GM18909 (cell line): Measurements from ENCODE around the gene AKNAD1.
"Not testable (repeated sequence)": the region's sequence is repeated elsewhere in the genome, so short reads cannot be mapped to it uniquely, and the experiment has no call there.

Experiments used
- ATAC-seq: cut with Tn5 transposase; IDR thresholded peaks from one replicate; pipeline ENCODE4 v1.9.1; 2021; ENCODE audit warnings: mild to moderate bottlenecking; ENCODE audit not compliant: unreplicated experiment, poor library complexity

Gene AKNAD1, protein sequence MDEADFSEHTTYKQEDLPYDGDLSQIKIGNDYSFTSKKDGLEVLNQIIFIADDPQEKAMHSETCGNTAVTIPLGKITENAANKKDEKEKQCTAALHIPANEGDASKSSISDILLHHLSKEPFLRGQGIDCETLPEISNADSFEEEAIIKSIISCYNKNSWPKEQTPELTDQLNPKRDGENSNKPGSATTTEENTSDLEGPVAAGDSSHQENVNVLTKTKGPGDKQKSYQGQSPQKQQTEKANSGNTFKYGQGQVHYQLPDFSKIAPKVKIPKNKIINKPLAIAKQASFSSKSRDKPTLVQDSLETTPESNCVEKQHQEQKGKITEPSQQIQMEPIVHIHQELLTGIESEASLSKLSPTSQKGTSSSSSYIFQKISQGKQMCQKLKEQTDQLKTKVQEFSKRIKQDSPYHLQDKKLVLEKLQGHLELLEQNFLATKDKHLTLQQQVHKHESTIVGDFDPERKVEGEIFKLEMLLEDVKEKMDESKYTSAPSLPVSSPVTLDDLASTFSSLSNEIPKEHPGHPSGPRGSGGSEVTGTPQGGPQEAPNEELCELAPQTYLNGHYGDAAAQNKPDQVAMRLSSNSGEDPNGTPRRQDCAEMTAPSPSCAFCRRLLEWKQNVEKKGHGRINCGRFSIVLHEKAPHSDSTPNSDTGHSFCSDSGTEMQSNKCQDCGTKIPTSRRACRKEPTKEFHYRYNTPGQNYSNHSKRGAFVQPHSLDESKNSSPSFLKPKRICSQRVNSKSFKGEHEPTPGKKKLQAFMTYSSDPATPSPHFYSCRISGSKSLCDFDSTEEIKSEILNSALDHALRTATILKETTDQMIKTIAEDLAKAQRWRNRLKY

DNA sequence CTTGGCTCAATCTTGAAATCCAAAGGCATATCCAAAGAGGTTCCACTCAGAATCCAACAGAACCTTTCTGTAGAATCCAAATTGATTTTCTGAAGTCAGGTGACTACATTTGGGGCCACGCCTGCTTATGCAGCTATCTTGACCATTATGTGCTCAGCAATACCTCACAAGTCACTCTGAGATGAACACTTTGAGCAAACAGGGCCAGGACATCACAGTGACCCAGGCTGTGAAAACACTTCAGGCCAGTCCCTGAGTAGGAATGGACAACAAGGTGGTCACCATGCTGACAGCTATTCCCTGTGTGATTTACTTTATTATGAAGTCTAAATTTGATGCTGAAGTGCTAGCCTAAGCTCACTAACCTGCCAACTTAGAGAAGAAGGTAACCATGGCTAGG lies at the start of gene AKNAD1:
TSS of gene AKNAD1 (minus strand) at position 101 of the 400 bp plus-strand sequence. CDS start 4,430 bp downstream, outside the sequence.
- no peak for ATAC-seq

DNA sequence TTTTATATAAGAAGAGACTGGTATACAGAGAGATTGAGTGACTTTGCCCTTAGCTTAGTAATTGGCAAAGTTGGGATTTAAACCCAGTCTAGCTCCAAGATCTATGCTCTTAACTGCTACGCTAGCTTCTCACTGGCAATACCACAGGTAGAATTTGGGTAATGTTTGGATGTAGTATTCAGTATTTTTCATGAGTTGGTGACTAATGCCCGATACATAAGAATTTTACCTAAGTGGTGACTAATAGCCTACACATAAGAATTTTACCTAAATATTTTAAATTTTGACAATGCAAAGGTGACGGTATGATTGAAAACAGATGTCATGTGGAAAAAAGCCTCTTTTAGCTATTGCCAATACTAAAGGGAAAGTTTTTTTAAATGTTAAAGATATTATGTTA lies 44.2 kb upstream of the AKNAD1 start:
- ATAC-seq: no peak

DNA sequence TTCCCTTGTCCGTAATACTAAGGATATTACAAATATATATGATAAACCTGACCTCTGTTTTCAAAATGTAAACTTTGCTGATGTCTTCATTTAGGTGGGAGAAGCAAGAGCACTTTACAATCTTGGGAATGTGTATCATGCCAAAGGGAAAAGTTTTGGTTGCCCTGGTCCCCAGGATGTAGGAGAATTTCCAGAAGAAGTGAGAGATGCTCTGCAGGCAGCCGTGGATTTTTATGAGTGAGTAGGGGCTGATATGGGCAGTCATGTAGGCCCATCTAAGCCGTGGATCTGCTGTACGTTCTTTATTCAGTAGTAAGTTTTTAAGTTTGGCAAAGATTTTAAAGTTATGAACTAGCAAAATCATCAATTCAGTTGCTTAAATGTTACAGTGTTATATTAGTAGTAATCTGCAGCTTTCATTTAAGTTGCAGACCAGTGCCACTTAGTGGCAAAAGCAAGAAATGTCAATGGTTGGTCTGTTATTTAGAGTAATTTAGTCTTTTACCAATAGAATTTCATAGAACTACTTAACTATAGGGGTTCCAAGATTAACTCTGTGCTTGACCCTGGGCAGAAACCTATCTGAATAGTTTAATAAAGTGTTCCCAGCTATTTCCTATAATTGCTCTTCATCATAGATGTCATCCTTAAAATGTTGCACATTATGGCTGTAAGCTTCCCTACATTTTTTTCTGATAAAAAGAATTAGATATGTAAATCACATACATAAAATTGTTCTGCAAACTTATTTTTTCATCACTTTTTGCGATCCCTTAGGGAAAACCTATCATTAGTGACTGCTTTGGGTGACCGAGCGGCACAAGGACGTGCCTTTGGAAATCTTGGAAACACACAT lies 41.2 kb upstream of the AKNAD1 start:
- peak; percentile 57 for ATAC-seq

DNA sequence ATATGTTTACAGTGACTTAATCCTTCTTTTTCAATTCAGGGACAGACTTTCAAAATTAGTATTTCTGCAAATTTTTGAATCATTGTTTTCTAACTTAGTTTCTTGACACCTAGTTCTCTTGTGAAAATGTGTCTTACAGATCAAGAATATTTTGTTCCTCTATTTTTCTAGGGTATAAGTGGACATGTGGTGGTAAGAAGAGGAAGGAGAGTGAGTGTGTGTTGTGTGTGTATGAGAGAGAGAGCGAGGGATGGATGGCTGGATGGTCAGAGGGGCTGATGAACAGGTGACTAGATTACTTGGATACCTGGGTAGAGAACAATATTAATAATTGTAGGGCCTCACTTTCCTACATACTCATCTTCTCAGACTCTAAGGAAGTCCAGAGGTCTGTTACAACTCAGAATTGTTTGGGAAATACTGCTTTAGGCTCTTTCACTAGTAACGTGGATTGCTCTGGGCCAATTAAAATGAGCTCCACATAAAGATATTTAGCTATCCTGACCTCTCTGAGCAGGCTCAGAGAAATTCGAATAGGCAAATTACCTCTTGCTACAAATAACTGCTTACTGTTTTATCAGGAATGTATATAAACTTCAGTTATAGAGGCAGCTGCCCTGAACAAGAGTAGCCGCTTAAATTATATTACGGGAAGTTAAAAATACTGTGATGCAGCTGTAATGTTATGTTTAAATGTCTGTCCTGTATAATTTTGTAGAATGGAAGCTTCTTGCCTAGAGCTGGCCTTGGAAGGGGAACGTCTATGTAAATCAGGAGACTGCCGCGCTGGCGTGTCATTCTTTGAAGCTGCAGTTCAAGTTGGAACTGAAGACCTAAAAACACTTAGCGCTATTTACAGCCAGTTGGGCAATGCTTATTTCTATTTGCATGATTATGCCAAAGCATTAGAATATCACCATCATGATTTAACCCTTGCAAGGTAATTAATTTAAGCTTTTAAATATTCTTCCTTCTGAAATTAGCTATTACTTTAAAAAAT lies 39.6 kb upstream of the AKNAD1 start:
- ATAC-seq: no peak

DNA sequence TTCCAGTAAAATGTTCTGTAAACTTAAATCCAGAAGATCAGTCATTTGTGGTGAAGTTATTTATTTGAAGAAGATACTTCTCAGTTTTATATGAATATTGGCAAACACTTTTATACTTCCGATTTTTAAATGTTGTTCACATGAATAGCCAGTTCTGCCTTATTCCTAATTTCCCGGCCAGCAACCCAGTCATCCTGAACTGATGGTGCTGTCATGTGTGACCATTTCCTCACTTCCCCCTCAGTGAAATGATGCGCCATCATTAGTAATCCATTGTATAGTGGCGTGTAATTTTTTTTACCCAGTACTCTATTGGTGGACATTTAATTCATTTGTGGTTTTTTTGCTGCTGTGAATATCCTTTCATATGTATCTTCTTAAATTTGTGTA lies 36.2 kb upstream of the AKNAD1 start:
- ATAC-seq: no peak

DNA sequence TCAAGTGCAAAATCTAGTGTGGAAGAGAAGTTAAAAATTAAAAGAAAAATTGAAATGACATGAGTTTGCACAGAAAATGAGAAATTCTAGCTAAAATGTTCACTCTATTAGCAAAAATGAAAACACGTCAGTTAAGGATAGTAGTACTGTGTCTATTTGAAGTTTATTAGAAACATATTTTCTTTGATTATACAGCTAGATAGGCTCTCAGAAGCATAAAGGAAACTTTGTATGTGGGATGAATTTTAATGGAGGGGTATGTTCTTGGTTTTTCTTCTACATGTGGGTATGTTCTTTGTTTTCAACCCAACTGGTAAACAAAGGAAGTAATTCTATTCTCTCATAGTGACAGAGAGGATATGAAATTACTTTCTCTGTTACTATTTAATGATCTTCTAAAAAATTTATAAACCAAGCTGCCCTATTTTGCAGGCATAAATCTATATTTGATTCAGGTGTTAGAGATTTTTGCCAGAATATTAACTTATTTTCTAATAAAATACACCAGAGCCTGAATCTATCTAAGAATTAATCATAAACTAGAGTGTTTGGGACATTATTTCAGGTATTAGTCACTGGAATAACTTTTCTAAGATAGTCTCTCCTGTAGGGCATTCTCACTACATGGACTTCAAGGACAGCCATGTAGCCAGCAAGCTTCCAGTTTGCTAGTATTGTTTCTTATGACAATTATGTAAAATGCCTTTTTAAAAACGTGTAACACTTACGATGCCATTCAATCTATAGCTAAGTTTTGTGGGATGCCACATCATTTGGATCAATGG lies 35.7 kb upstream of the AKNAD1 start:
- no peak for ATAC-seq

DNA sequence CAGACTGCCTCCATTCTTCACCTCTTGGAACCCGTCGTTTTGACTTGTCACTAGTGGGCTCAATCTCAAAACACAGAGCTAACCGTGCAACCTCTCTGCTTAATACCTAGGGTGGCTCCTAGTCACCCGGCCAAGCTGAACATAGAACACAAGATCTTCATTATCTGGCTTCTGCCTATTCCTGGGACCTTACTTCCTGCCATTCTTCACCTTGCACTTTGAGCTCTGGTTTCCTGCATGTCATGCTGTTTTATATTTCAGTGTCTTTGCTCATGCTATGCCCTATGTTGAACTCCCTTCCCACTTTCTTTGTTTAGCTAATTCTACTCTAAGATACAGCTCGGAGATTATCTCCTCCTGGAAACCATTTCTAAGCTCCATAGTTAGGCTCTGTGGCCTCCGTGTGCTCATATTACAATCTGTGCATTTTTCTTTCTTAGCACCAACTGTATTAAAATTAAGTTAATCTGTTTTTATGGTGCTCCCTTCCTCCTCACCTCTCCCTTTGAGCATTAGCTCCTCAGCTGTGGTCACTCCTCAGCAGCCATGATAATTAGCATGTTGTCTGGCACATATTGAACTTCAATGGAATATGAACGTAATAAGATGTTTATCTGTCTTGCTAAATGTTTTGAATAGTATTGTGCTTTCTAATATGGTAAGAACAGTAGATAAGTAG lies 33.0 kb upstream of the AKNAD1 start:
- no peak for ATAC-seq

DNA sequence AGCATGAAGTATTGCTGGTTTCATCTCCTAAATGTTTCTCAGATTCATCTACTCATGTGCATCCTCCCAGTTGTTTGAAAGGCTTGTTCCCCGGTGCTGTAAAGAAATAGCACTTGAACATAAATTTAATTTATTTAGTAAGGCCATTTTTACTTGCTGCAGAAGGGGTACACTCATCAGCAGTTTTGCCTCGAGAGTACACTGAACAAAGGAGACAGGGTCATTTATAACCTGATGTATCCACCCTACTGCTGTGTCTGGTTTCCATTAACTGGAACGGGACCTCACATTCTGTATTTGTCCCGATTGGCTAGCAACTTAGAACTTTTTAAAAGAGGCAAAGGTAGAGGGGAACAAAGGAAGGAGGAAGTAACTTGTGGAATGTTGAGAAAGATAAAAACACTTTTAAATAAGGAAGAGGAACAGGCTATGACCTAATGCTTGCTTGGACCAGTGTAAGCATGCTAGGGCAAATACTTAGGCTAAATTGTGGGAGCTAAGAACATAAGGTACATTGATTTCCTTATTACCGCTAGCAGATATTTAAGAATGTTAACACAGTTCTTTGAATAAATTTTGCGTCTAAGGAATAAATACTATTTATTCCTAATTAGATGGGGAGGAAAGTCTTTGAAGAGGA lies 32.2 kb upstream of the AKNAD1 start:
- not testable (repeated sequence) for ATAC-seq

DNA sequence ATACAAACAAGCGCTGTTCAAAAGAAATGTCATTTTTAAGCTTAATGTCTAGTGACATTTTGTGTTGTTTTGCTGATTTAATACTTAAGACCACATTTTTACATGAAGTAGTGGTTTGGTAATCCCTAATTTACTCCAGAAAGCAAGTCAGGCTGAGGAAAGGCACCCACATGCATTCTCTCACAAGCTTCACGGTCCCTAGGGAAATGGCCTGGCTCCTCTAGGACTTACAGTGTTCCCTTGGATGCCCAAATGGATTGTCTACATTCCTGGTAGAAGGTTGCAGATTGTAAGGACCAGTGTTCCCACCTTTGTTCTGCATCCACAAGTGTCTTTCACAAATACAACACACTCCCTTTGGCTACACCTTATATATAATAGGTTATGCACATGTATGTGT lies 29.4 kb upstream of the AKNAD1 start:
- ATAC-seq: no peak

DNA sequence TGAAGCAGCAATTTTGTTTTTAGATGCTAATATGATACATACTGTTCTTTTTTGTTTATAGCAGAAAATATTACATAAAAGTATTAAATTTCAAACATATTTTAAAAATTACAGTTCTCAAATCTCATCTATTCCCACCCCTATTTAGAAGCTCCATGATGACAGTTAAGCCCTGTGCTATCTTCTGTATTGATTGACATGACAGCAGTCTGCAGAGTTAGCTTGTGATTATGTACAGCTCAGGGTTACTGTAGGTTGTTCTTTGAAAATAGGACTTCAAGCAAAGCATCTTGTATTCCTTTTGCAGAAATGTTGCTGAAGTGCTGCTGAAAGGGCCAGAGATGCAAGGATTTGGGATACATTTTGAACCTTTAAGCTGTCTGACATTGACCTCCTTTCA lies 28.1 kb upstream of the AKNAD1 start:
- no peak for ATAC-seq

DNA sequence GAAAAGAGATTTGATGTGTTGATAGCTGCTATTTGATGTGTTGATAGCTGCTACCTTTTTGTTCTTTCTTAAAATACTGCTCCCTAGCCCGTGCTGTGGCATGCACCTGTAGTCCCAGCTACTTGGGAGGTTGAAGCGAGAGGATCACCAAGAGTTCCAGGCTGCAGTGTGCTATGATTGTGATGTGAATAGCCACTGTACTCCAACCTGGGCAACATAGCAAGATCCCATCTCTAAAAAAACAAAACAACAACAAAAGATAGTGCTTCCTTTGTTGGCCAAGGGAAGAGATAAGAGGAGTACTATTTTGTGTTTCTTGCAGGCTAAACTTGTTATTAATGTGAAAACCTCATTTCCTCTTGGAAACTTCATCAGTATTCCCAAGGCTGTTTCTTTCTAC lies 25.9 kb upstream of the AKNAD1 start:
- no peak for ATAC-seq

DNA sequence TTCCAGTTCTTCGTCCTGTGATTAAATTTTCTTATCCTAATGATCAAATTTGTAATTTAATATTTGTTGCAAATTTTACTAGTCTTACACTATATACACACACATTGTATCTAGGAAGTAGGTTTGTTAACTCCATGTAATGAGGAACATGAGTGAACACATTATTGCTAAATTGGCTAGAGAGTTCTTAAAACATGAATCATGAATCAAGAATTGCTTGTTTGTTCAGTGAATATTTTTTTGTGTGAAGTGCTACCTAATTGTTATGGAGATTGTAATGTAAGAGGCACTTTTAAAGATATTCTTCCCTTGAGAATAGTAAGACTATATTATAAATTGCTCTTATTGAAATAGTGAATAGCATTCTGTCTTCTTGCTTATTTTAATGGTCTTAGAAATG lies 24.5 kb upstream of the AKNAD1 start:
- no peak for ATAC-seq

DNA sequence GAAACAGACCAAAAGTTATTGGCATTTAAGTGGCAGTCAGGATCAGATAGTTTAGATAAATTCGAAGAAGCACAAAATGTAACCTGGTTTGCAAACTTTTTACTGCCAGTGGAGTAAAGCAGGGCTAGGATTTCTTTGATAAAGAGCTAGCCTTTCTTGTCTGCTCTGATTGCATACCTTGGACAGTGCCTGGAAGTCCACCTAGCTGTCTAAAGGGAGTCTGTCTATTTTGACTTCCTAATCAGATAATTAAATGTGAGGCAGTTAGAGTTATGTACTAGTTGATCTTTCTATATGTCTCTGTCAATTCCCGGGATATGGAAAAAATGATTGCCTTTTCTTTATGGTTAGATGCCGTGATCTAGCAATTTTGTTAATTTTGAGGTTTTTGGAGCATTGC lies 24.0 kb upstream of the AKNAD1 start:
- ATAC-seq: no peak

DNA sequence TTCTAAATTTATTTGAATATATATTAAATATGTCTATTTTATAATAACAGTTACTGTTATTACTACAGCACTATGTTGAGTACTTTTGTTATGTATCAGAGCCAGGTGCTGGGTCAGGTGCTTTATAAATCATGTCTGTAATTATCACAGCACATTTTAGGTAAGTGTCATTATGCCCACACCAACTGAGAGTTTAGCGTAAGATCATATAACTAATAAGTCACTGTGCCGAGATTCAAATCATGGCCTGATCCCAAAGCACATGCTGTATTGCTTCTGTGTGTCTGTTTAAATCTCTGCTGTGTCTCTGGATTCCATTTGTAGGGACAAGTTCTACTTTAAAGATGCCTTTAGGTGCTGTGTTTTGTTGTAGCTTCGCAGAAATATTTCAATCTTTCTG lies 21.8 kb upstream of the AKNAD1 start:
- no peak for ATAC-seq

DNA sequence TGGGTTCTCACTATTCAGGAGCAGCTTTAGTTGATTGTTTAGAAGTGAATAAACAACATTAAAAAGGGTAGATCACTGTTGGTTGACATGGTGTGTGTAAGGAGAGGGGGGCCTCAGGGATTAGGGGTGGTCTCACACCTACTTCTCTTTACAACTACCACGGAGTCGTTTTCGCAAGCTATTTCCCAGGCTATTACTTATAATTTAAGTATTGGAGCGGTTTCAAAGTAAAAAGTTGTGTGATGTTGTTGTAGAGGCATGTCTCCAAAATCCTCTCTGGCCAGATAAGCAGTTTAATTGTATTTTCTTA lies 21.2 kb upstream of the AKNAD1 start:
- ATAC-seq: no peak

DNA sequence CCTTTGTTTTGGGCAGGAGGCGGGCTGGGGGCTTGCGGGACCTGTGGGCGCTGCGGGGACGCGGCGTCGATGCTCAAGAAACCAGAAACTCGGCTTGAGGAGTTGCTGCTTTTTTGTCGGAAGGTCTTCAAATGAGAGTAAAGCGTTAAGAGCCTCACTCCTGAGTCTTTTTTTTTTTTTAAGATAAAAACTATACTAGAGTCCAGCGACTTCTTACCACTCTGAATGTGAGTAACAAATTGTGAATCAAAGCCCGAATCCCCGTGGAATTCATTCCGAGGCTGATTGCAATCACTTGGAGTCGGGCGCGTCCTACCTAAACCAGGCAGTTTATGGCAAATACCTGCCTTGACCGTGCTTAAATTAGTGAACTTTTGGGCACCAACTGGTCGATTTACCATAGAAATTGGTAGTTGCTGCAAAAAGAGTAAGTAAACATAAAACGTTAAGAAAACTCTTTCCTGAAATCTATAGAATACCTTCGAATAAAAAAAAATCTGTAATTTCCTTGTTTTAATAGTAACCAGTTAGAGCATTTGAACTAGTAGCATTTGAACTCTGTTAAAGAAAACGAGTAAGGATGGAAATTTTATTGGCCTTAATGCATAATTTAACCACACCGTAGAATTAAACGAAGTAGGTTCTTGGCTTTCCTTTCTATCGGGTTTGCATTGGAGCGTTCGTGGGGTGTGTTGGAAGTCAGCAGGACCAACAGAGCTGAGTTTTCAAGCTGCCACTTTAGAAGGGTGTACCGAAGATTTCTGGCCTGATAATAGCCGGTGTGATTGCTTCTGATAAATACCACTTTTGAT lies 20.7 kb upstream of the AKNAD1 start:
- peak; percentile 10 for ATAC-seq
